HUES6 (cell line): ENCODE measurements around the gene USP34.

ENCODE experiments used
- H3K27ac ChIP-seq: 2 replicates; pipeline ENCODE4 v1.7.0; 2013; ENCODE audit warnings: low read depth, mild to moderate bottlenecking, low read length, inconsistent platforms
- H3K27me3 ChIP-seq: 2 replicates; pipeline ENCODE4 v1.6.1; 2013; ENCODE audit warnings: low read length; ENCODE audit not compliant: control insufficient read depth, insufficient read depth
- H3K36me3 ChIP-seq: 2 replicates; pipeline ENCODE4 v1.6.1; 2013; ENCODE audit warnings: low read length; ENCODE audit not compliant: control insufficient read depth, insufficient read depth
- H3K4me1 ChIP-seq: 2 replicates; pipeline ENCODE4 v1.6.1; 2013; ENCODE audit warnings: low read length; ENCODE audit not compliant: control insufficient read depth, insufficient read depth
- H3K4me3 ChIP-seq: 2 replicates; pipeline ENCODE4 v1.5.1; 2013; ENCODE audit warnings: low read depth, low read length
- H3K9ac ChIP-seq: one replicate; pipeline ENCODE4 v1.6.1; 2013; ENCODE audit warnings: mild to moderate bottlenecking, low read length
- H3K9me3 ChIP-seq: 2 replicates; pipeline ENCODE4 v1.6.1; 2013; ENCODE audit warnings: low read depth, low read length; ENCODE audit not compliant: control insufficient read depth, insufficient read depth

USP34 gene

DNA sequence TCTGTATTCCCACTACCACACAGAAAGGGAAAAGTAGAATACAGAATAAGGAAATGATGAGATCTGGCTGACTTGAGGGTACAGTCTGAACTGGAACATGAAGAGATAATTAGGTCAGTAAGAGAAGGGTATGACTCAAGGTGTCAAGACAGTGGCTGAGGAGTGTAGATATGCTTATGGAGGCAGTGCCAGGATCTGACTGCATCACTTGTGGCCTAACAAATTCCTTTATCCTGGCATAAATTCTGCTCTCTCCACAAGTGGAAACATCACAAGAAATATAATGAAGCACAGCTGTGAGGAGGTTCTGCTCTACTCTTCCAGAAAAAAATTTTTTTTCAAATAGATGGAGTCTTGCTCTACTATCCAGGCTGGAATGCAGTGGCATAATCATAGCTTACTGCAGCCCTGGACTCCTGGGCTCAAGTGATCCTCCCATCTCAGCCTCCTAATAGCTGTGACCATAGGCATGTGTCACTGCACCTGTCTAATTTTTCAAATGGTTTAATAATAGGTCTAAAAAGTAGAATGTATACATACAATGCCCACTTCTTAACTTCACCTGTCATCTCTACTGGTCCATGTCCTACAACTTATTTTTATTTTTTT, 223.6 kb downstream of the USP34 start:
- Histone ChIP-seq H3K27me3 (no peaks in the 10 kb centered on the region), H3K4me3 (no peak overlapping the region), H3K9ac (no peak overlapping the region), H3K4me1 (peaks cover 4% of the 10 kb centered on the region; the same call in 1 of the 2 replicates), H3K9me3 (no peaks in the 10 kb centered on the region), H3K36me3 (peaks cover 63% of the 10 kb centered on the region), H3K27ac (no peak overlapping the region)

DNA sequence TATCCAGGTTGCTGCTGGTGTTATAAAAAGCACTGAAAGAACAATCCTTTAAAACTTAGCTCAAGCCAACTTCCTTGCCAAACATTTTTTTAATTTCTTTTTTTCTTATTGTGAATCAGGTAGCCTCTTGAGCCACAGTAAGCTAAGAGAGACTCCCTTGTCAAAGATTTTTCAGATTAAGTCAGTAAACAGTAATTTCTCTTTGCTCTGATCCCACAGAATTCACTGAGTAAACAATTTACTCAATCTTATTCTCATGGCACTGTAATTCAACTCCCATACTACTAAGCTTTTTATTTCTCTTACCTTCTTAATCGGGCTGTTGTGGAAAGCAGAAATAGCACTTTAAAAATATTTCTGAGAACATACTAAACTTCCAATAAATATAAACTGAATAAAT, 226.2 kb downstream of the USP34 start:
- Histone ChIP-seq H3K4me1 (peaks cover 4% of the 10 kb centered on the region; the same call in 1 of the 2 replicates), H3K27me3 (no peaks in the 10 kb centered on the region), H3K36me3 (peaks cover 71% of the 10 kb centered on the region), H3K4me3 (no peak overlapping the region), H3K9me3 (no peaks in the 10 kb centered on the region), H3K27ac (no peak overlapping the region), H3K9ac (no peak overlapping the region)

DNA sequence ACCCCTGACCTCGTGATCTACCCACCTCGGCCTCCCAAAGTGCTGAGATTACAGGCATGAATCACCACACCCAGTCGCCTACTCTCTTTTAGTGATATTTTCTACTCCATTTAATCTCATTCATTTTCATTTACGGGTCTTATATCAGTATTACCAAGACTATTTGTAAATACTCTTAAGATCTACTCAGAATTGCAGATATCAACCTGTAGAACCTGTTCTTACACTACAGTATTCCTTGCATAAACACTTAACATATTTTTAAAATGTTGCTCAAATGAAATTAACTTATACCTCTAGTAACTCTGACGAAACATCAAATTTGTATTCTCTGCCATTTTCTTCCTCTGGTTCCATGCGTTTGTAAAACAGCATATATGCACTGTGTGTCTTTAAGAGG, 229.6 kb downstream of the USP34 start:
- Histone ChIP-seq H3K27ac (no peak overlapping the region), H3K36me3 (peaks cover 49% of the 10 kb centered on the region), H3K4me1 (peaks cover 4% of the 10 kb centered on the region; the same call in 1 of the 2 replicates), H3K9ac (no peak overlapping the region), H3K9me3 (no peaks in the 10 kb centered on the region), H3K4me3 (no peak overlapping the region), H3K27me3 (no peaks in the 10 kb centered on the region)

DNA sequence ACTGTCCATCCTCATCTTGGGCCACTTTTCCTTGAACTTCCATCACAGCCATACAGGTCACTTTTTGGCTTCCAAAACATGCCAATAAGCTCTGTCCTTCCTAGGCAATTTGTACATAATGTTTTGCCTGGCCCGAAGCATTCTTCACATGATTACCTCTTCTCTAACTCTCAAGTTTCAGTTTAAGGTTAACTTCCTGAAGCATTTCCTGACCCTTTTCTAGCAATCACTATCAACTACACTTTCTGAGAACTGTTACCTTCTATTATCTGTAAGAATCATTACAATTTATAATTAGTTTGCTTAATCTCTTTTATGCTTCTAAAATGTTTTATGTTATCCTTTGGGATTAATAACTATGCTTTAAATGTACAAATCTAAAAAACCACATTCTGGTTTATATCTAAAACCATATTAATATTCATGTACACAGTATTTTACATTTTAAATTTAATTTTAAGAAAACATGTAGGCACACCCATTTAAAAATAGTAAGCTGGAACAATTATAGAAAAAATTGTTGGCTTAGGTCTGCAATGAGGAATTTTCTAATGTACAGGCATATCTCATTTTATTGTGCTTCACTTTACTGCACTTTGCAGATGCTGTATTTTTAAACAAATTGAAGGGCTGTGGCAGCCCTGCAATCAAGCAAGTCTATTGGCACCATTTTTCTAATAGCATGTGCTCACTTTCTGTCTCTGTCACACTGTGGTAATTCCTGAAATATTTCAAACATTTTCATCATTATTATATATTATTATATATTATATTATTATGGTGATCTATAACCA, 232.5 kb downstream of the USP34 start:
- H3K27me3 ChIP-seq, result no peaks in the 10 kb centered on the region
- no peak overlapping the region for H3K27ac ChIP-seq
- no peak overlapping the region for H3K4me3 ChIP-seq
- no peak overlapping the region for H3K9ac ChIP-seq
- H3K36me3 ChIP-seq, result peaks cover 42% of the 10 kb centered on the region
- peaks cover 4% of the 10 kb centered on the region; the same call in 1 of the 2 replicates for H3K4me1 ChIP-seq
- H3K9me3 ChIP-seq, result no peaks in the 10 kb centered on the region

DNA sequence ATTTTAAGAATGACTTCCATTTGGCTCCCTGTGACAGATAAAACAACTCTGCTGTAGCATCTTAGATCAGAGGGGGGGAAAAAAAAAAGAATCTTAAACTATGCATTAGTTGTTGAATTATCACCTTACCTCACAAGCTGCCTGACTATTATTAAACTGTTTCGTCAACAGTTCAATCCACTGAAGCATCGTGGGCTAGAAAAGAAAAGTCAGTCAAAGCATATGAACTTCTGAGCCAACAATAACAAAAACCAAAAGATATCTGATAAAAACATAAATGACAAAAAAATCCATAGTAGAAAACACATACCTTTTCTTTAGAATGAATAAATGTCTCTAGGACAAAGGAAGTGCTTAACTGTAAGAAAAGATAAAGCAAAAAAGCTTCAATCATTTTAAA, 235.2 kb downstream of the USP34 start:
- H3K36me3 ChIP-seq, result peaks cover 50% of the 10 kb centered on the region
- no peaks in the 10 kb centered on the region for H3K27me3 ChIP-seq
- H3K9ac ChIP-seq, result no peak overlapping the region

DNA sequence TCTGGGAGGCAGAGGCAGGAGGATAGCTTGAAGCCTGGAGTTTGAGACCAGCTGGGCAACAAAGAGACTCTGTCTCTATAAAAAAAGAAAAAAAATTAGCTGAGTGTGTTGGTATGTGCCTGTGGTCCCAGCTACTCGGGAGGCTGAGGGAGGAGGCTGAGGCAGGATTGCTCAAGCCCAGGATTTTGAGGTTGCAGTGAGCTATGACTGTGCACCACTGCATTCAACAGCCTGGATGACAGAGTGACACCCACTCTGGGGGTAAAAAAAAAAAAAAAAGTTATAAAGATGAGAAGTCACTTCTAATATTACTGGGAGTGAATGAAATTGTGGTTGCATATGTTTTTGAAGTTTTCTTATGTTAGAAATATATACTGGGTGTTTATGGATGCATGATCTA, 237.3 kb downstream of the USP34 start:
- Histone ChIP-seq H3K4me3 (no peak overlapping the region), H3K36me3 (peaks cover 62% of the 10 kb centered on the region), H3K27ac (no peak overlapping the region), H3K27me3 (no peaks in the 10 kb centered on the region), H3K9ac (no peak overlapping the region), H3K9me3 (no peaks in the 10 kb centered on the region), H3K4me1 (no peaks in the 10 kb centered on the region)

More for the DNA sequence above, 235.2 kb downstream of the USP34 start:
- no peaks in the 10 kb centered on the region for H3K4me1 ChIP-seq
- H3K27ac ChIP-seq, result no peak overlapping the region
- no peak overlapping the region for H3K4me3 ChIP-seq
- no peaks in the 10 kb centered on the region for H3K9me3 ChIP-seq

DNA sequence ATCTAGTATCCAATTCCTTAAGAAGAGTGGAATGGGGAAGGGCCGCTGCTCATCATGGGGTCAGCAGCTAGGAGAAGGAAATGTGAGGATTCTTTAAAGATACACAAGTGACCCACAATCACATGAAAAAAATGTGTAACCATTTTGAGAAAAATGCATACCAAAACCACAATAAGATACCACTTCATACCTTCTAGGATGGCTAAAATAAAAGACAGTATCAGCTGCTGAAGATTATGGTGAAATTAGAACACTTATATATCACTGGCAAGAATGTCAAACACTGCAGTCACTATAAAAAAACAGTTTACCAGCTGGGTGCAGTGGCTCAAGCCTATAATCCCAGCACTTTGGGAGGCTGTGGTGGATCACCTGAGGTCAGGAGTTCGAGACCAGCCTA, 241.0 kb downstream of the USP34 start:
- no peak overlapping the region for H3K4me3 ChIP-seq
- H3K27ac ChIP-seq, result no peak overlapping the region
- peaks cover 83% of the 10 kb centered on the region for H3K36me3 ChIP-seq
- H3K9ac ChIP-seq, result no peak overlapping the region
- H3K4me1 ChIP-seq, result no peaks in the 10 kb centered on the region
- no peaks in the 10 kb centered on the region for H3K9me3 ChIP-seq
- H3K27me3 ChIP-seq, result no peaks in the 10 kb centered on the region

DNA sequence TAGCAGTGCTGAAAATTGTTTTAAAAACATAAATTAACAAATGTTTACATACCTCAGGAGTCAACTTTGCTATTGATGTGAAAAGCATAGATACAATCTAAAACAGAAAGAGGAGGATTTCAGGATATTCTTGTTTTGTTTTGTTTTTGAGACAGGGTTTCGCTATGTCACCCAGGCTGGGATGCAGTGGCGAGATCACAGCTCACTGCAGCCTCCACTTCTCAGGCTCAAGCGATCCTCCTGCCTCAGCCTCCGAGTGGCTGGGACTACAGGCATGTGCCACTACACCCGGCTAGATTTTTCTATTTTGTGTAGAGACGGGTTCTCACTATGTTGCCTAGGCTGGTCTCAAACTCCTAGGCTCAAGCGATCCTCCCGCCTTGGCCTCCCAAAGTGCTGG, 248.3 kb downstream of the USP34 start:
- Histone ChIP-seq H3K27ac (no peak overlapping the region), H3K4me1 (no peaks in the 10 kb centered on the region), H3K4me3 (no peak overlapping the region), H3K36me3 (peaks cover 77% of the 10 kb centered on the region), H3K9ac (no peak overlapping the region), H3K9me3 (no peaks in the 10 kb centered on the region), H3K27me3 (no peaks in the 10 kb centered on the region)

DNA sequence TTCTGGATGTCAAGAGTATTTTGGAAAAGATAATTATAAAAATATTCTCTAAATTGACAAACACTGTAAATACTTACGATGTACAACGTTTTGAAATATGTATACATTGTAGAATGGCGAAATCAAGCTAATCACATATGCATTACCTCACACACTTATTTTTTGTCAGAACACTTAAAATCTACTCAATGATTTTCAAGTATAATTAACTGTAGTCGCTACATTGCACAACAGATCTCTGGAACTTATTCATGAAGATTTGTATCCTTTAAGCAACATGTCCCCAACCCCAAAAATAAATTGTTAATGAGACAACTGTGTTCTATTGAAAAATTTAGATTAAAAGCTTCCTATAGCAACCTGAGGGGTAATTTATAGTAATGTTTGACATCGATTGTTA, 249.1 kb downstream of the USP34 start:
- Histone ChIP-seq H3K9me3 (no peaks in the 10 kb centered on the region), H3K36me3 (peaks cover 74% of the 10 kb centered on the region), H3K27ac (no peak overlapping the region), H3K9ac (no peak overlapping the region), H3K4me3 (no peak overlapping the region), H3K4me1 (no peaks in the 10 kb centered on the region), H3K27me3 (no peaks in the 10 kb centered on the region)

DNA sequence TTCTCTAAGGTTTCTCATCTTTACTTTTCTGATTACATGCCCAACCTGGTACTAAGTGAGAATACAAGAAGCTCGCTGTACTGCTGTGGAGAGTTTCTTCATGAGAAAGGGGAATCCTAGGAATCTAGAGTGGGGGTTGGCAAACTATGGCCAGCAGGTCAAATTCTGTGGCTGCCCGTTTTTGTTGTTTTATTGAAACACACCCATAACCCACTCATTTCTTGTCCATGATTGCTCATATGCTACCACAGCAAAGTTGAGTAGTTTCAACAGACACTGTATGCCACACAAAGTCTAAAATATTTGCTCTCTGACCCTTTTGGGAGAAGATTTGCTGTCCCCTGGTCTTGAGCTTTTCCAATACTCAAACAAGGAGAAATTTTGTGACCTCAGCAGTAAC, 250.1 kb downstream of the USP34 start:
- Histone ChIP-seq H3K4me1 (no peaks in the 10 kb centered on the region), H3K27ac (no peak overlapping the region), H3K4me3 (no peak overlapping the region), H3K36me3 (peaks cover 71% of the 10 kb centered on the region), H3K9ac (no peak overlapping the region), H3K27me3 (no peaks in the 10 kb centered on the region), H3K9me3 (no peaks in the 10 kb centered on the region)

DNA sequence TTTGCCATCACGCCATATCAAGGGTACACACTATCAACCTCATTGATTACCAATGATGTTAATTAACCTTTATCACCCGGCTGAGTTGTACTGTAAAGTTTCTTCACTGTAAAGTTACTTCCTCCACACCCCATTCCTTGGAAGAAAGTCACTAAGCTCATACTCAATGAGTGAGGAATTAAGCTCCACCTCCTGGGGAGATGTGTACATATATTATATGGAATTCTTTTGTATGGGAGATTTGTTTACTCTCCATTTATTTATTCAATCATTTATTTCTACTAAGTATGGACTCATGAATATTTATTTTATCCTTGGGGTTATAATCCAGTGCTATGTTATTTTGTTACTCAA, 252.1 kb downstream of the USP34 start:
- peaks cover 75% of the 10 kb centered on the region for H3K36me3 ChIP-seq
- H3K27ac ChIP-seq, result no peak overlapping the region
- H3K9me3 ChIP-seq, result no peaks in the 10 kb centered on the region
- H3K4me1 ChIP-seq, result no peaks in the 10 kb centered on the region
- H3K27me3 ChIP-seq, result no peaks in the 10 kb centered on the region
- H3K9ac ChIP-seq, result no peak overlapping the region
- no peak overlapping the region for H3K4me3 ChIP-seq
